Brain microvascular endothelial cell (primary cell): Measurements from ENCODE around the gene SHCBP1L.

Source experiments
- DNase-seq: peaks from one replicate; pipeline ENCODE4 v3.0.0-alpha.2; 2020
- H3K27ac ChIP-seq: fragments of 250-450 bp; sonication (Bioruptor Pico); 2 replicates; pipeline ENCODE4 v1.5.1; 2020; ENCODE audit warnings: mild to moderate bottlenecking, moderate library complexity
- H3K27me3 ChIP-seq: fragments of 250-450 bp; sonication (Bioruptor Pico); replicated peaks from 2 replicates; pipeline ENCODE4 v1.5.1; 2020; ENCODE audit warnings: mild to moderate bottlenecking
- H3K36me3 ChIP-seq: fragments of 250-450 bp; sonication (Bioruptor Pico); replicated peaks from 2 replicates; pipeline ENCODE4 v1.5.1; 2020; ENCODE audit warnings: mild to moderate bottlenecking
- H3K4me3 ChIP-seq: 2 replicates; pipeline ENCODE4 v1.5.1; 2011; ENCODE audit warnings: low read depth, mild to moderate bottlenecking, control low read depth, low read length, moderate library complexity
- CTCF ChIP-seq: IDR thresholded peaks from 2 replicates; pipeline ENCODE4 v1.5.1; 2011; ENCODE audit warnings: low read depth, mild to moderate bottlenecking, moderate library complexity, low read length, control low read depth, inconsistent platforms; ENCODE audit errors: missing control alignments
- in situ Hi-C: cut with HindIII; loops from 2 replicates; pipeline ENCODE4 v1.10.0; 2017; ENCODE audit warnings: low sequenced_read_pairs, low pct_ligation_motif_present

Gene SHCBP1L

DNA sequence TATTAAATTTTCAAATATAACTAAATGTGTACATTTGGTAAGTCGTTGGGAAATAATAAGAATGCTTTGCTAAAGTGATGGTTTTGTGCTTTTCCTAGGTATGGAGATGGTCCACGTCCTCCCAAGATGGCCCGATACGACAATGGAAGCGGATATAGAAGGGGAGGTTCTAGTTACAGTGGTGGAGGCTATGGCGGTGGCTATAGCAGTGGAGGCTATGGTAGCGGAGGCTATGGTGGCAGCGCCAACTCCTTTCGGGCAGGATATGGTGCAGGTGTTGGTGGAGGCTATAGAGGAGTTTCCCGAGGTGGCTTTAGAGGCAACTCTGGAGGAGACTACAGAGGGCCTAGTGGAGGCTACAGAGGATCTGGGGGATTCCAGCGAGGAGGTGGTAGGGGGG is 66.0 kb downstream of the SHCBP1L start:
- TF ChIP-seq CTCF: no peak
- H3K27me3 ChIP-seq: no peaks in the 10 kb centered on the region
- peaks cover 65% of the 10 kb centered on the region for H3K36me3 ChIP-seq
- no peak overlapping the region for H3K27ac ChIP-seq
- no peak for DNase-seq
- in situ Hi-C loops: no loop called here
- H3K4me3 ChIP-seq: no peak overlapping the region

DNA sequence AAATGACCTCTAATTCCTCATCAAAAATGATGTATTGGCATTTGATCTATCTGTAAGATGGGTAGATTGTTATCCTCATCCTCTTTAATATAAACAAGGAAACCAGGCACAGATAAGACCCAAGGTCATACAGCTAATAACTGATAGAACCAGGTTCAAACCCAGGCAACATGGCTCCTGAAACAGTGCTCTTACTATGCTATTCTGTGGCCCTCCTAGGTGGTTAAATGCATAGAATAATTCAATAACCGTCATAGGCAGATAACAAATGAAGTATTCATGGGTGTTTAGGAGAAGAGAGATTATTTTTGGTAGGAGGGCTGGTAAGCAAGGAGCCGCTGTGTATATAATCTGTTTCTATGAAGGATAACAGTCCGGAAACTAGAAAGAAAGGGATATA is 67.4 kb downstream of the SHCBP1L start:
- in situ Hi-C loops: no loop called here
- Histone ChIP-seq H3K36me3 (peaks cover 77% of the 10 kb centered on the region), H3K27ac (no peak overlapping the region), H3K27me3 (no peaks in the 10 kb centered on the region), H3K4me3 (no peak overlapping the region)
- no peak for DNase-seq
- no peak for TF ChIP-seq CTCF

DNA sequence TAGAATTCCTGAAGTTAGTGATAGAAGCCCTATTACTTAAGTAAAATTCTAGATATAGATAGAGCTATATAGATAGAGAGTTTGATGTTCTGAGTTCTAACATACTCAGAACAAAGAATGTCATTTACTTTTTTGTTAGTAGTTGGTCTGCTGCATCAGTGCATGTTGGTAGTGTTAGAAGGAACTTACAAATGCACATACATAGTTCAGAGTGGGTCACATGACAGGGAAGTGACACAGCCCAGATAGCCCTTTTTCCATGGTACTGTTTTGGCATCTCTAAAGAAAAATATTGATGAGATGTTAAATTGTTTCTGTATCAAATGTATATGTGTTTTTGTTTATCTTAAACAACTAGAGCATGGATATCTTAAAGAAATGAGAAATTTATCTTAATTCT is 68.1 kb downstream of the SHCBP1L start:
- DNase-seq: no peak
- peaks cover 84% of the 10 kb centered on the region for H3K36me3 ChIP-seq
- H3K27me3 ChIP-seq: no peaks in the 10 kb centered on the region
- no peak for TF ChIP-seq CTCF
- no peak overlapping the region for H3K27ac ChIP-seq
- H3K4me3 ChIP-seq: no peak overlapping the region
- in situ Hi-C loops: no loop called here

GRCh38 chr1:182877842-182878241 is 75.1 kb downstream of the SHCBP1L start:
- in situ Hi-C loops: no loop called here
- Histone ChIP-seq H3K27ac (no peak overlapping the region), H3K4me3 (no peak overlapping the region), H3K36me3 (peaks cover 94% of the 10 kb centered on the region), H3K27me3 (no peaks in the 10 kb centered on the region)
- DNase-seq: no peak
- no peak for TF ChIP-seq CTCF

GRCh38 chr1:182877331-182877730 is 75.6 kb downstream of the SHCBP1L start:
- in situ Hi-C loops: no loop called here
- DNase-seq: no peak

More at GRCh38 chr1:182877331-182877730, 75.6 kb downstream of the SHCBP1L start:
- no peak overlapping the region for H3K27ac ChIP-seq
- H3K27me3 ChIP-seq: no peaks in the 10 kb centered on the region
- no peak overlapping the region for H3K4me3 ChIP-seq
- H3K36me3 ChIP-seq: peaks cover 94% of the 10 kb centered on the region
- TF ChIP-seq CTCF: no peak
